Measurements from ENCODE around the gene C2orf66.

C2orf66 gene

DNA sequence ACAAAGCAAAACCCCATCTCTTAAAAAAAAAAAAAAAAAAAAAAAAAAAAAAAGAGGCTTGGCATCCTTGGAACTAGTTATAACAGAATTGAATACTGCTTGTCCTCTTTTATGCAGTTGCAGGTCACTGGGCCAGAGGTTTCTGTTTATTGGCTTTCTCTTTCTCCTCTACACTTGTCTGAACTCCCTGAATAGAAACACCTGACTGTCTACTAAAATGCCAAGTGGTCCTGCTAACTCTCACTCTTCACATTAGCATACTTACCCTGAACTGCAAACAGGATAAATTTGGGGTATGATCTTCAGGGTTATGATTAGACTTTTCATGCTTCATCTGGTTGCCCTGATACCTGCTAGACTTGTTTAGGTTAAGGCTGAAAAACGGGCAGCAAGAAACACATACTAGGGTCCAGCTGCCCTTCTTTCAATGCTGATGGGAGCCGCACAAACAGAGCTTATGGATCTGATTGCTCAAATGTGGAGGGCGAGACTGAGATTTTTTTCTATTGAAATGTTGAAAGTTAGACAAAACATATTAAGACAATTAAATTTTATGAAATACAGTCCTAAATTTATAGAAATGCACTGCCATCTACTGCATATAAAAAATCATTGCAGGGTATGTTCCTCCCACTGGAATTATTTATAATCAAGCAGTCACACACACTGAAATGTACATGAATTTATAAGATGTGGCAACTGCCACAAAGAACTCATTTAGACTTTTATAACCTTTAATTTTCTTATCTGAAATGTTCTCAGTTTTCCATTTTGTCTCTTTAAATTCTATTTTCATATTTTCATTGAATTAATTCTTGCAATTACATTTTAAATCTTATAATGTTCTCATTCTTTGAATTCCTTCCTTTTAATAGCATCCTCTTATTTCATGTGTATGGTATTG, 50.4 kb downstream of the C2orf66 start:
- FAIRE-seq, result no peak
